Activated T-helper 9 cell treated with anti-CD3 and anti-CD28 coated beads, Interleukin-2, amount 50 U/mL, for 16 hours (primary cell): Measurements from ENCODE around the gene FCAMR.

ENCODE experiments used
- DNase-seq: peaks from one replicate; pipeline ENCODE4 v3.0.0-alpha.2; 2020; ENCODE audit warnings: low read depth

Gene FCAMR

GRCh38 chr1:206909161-206909882 is 60.9 kb downstream of the FCAMR start:
- DNase-seq = peak; percentile 33

GRCh38 chr1:206908038-206908437 is 62.2 kb downstream of the FCAMR start:
- no peak for DNase-seq
